Testis (tissue), 2 donors: ENCODE data around the gene FGR.

Source experiments
- POLR2A ChIP-seq: fragments of 450-650 bp; IDR thresholded peaks from one replicate; pipeline ENCODE4 v1.6.1; 2017; ENCODE audit warnings: antibody characterized with exemption, mild to moderate bottlenecking, moderate library complexity
- TF ChIP-seq, protein P1 (sequence below), 3 experiments: fragments of 450-650 bp in 2 of 3; fragments of 200-600 bp in 1 of 3; sonication (generic) in 1 of 3; IDR thresholded peaks; one replicate each; pipeline ENCODE4 v1.5.1; 2016 to 2019; ENCODE audit warnings: antibody characterized with exemption in 3 of 3, mild to moderate bottlenecking in 2 of 3, moderate library complexity in 1 of 3

DNA sequence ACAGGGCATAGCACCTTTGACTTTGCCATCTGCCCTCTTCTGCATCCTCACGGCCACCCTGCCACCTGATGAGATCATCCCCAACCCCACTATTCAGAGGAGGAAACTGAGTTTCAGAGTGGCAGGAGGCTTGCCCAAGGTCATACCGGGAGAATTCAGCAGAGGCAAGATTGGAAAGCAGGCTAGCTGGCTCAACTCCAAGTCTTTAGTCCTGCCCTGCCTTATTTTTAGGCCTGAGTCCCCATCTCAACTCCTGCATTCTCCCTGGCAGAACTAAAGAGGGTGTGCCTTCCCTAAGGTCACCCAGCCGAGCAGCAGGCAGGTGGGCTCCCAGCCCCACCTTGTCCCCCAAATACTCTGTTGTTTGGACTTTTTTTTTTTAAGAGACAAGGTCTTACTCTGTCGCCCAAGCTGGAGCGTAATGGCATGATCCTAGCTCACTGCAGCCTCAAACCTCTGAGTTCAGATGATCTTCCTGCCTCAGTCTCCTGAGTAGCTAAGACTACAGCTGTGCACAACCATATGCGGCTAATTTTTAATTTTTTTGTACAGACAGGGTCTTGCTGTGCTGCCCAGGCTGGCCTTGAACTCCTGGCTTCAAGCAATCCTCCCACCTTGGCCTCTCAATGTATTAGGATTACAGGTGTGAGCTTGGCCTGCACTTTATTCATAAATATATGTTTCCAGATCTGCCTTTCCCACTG, 13.8 kb upstream of the FGR start:
- no peak for TF ChIP-seq POLR2A
- TF ChIP-seq, protein P1, sequence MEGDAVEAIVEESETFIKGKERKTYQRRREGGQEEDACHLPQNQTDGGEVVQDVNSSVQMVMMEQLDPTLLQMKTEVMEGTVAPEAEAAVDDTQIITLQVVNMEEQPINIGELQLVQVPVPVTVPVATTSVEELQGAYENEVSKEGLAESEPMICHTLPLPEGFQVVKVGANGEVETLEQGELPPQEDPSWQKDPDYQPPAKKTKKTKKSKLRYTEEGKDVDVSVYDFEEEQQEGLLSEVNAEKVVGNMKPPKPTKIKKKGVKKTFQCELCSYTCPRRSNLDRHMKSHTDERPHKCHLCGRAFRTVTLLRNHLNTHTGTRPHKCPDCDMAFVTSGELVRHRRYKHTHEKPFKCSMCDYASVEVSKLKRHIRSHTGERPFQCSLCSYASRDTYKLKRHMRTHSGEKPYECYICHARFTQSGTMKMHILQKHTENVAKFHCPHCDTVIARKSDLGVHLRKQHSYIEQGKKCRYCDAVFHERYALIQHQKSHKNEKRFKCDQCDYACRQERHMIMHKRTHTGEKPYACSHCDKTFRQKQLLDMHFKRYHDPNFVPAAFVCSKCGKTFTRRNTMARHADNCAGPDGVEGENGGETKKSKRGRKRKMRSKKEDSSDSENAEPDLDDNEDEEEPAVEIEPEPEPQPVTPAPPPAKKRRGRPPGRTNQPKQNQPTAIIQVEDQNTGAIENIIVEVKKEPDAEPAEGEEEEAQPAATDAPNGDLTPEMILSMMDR (IDR thresholded peaks at IDR 0.05) = no peak
